ENCODE results near the gene ZNG1B.
"Not testable (repeated sequence)": the region's sequence is repeated elsewhere in the genome, so short reads cannot be mapped to it uniquely, and the experiment has no call there.

DNA sequence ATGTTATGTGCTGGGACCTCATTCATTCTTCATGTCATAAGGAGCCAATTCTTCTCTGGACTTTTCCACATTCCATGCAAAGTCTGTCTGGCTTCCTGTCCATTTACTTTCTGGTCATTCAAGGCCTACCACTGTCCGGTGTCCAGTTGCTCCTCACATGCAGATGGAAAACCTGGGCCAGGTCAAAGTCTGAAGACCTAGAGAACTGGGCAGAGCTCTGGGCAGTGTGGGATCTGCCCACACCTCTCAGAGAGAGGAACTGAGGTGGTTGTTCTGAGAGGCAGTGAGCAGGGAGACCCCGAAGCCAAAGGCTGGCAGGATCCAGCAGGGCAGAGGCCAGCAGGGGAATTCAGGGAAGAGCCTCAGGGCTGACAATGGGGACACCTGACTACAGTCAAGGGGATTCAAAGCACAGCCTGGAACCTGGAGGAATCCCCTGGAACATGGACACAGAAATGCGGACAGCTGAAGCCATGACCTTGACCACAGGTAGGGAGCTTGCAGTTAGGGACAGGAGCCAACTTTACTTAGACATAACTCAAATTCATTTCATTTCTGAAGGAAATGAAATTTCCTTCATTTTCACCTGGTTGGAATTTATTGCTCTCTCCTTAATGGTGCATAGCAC lies 25.7 kb upstream of the ZNG1B start:
- not testable (repeated sequence) for TF ChIP-seq EP300, POLR2A, POLR2AphosphoS5 (IDR thresholded peaks at IDR 0.05)
- TF ChIP-seq, protein P1, sequence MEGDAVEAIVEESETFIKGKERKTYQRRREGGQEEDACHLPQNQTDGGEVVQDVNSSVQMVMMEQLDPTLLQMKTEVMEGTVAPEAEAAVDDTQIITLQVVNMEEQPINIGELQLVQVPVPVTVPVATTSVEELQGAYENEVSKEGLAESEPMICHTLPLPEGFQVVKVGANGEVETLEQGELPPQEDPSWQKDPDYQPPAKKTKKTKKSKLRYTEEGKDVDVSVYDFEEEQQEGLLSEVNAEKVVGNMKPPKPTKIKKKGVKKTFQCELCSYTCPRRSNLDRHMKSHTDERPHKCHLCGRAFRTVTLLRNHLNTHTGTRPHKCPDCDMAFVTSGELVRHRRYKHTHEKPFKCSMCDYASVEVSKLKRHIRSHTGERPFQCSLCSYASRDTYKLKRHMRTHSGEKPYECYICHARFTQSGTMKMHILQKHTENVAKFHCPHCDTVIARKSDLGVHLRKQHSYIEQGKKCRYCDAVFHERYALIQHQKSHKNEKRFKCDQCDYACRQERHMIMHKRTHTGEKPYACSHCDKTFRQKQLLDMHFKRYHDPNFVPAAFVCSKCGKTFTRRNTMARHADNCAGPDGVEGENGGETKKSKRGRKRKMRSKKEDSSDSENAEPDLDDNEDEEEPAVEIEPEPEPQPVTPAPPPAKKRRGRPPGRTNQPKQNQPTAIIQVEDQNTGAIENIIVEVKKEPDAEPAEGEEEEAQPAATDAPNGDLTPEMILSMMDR (IDR thresholded peaks at IDR 0.05): not testable (repeated sequence)

All from gastroesophageal sphincter (tissue), 3 donors.